ENCODE measurements around the gene RNGTT. TPM values are rescaled to one million over a fixed set of nuclear protein-coding genes. Genes with fewer than 3 reads are reported as not detected.

The RNGTT gene
- total and polyA plus RNA-seq, 8 donors = 1.8 to 31.6 (median 5.8) TPM

DNA sequence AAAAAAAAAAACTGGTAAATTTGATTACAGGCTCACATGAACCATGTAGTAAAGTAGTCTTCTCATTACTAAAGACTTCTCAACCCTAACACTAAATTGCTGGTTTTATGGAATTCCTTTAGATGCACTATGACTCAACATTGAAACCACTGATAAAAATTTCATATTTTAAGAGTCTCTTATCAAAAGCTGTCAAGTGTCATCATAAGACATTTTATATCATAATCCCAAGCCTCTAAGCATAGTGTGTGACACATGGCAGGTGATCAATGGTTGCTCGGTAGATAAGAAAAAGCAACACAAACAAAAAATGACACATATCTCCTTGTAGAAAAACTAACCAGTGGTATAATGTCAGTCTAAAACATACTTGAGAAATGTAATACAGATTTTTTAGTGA is 258.4 kb downstream of the RNGTT start:
- TF ChIP-seq POLR2AphosphoS5 (IDR thresholded peaks at IDR 0.05) (no peak), EP300 (IDR thresholded peaks at IDR 0.05) (no peak), POLR2A (IDR thresholded peaks at IDR 0.05) (no peak)
- TF ChIP-seq, protein P1, sequence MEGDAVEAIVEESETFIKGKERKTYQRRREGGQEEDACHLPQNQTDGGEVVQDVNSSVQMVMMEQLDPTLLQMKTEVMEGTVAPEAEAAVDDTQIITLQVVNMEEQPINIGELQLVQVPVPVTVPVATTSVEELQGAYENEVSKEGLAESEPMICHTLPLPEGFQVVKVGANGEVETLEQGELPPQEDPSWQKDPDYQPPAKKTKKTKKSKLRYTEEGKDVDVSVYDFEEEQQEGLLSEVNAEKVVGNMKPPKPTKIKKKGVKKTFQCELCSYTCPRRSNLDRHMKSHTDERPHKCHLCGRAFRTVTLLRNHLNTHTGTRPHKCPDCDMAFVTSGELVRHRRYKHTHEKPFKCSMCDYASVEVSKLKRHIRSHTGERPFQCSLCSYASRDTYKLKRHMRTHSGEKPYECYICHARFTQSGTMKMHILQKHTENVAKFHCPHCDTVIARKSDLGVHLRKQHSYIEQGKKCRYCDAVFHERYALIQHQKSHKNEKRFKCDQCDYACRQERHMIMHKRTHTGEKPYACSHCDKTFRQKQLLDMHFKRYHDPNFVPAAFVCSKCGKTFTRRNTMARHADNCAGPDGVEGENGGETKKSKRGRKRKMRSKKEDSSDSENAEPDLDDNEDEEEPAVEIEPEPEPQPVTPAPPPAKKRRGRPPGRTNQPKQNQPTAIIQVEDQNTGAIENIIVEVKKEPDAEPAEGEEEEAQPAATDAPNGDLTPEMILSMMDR (IDR thresholded peaks at IDR 0.05) = no peak
- Histone ChIP-seq H3K4me3 (no peak overlapping the region), H3K27ac (no peak overlapping the region), H3K27me3 (no peaks in the 10 kb centered on the region), H3K9me3 (no peaks in the 10 kb centered on the region), H3K36me3 (no peaks in the 10 kb centered on the region), H3K4me1 (no peaks in the 10 kb centered on the region)
- DNase-seq = no peak
- WGBS, 5 donors = 58 to 93% (median 68%) methylated on average over 1 of the region's 1 CpG
- intact Hi-C loops (cut with DNase I; ENCODE audit: low total_unique reads) = no loop called here

DNA sequence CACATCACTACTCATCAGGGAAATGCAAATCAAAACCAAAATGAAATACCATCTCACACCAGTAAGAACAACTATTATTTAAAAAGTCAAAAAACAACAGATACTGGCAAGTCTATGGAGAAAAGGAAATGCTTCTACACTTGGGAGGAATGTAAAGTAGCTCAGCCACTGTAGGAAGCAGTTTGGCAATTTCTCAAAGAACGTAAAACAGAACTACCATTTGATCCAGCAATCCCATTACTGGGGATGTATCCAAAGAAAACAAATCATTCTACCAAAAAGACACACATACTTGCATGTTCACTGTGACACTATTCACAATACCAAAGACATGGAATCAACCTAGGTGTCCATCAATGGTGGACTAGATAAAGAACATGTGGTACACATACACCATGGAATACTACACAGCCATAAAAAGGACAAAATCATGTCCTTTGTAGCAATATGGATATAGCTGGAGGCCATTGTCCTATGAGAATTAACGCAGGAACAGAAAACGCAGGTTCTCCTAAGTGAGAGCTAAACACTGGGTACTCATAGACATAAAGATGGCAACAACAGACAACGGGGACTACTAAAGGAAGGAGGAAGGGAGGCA is 260.4 kb downstream of the RNGTT start:
- no peaks in the 10 kb centered on the region for H3K27me3 ChIP-seq
- no peak overlapping the region for H3K27ac ChIP-seq
- no peaks in the 10 kb centered on the region for H3K4me1 ChIP-seq
- no peak overlapping the region for H3K4me3 ChIP-seq
- intact Hi-C loops (cut with DNase I; ENCODE audit: low total_unique reads) = no loop called here
- DNase-seq = no peak
- WGBS, 5 donors = 86 to 98% (median 95%) methylated on average over 4 of the region's 4 CpGs
- no peaks in the 10 kb centered on the region for H3K9me3 ChIP-seq
- H3K36me3 ChIP-seq = no peaks in the 10 kb centered on the region
- TF ChIP-seq EP300 (IDR thresholded peaks at IDR 0.05) (no peak), POLR2AphosphoS5 (IDR thresholded peaks at IDR 0.05) (no peak), POLR2A (IDR thresholded peaks at IDR 0.05) (no peak)
- TF ChIP-seq, protein P1 (IDR thresholded peaks at IDR 0.05) = no peak

DNA sequence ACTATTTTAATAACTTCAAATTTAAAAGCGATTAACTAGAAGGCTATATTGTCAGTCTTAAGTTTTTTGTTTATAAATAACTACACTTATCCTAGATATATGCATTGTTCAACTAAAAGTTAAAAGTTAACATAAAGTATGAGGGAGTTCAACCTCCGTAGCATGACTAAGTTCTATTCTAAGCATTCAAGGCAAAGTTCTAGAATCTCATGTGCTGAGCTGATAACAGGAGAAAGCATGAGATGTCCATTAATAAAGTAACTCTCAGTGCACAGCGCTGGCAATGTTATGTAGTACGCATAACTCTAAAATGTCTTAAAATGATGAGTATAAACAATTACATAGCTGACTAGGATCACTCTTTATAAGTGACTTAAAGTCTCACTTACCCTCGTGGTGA is 264.8 kb downstream of the RNGTT start:
- no peak for TF ChIP-seq POLR2A (IDR thresholded peaks at IDR 0.05)
- TF ChIP-seq, protein P1 (IDR thresholded peaks at IDR 0.05) = no peak
- no peak for TF ChIP-seq POLR2AphosphoS5 (IDR thresholded peaks at IDR 0.05)
- TF ChIP-seq EP300 (IDR thresholded peaks at IDR 0.05) = no peak
- intact Hi-C loops (cut with DNase I; ENCODE audit: low total_unique reads) = no loop called here
- Histone ChIP-seq H3K36me3 (no peaks in the 10 kb centered on the region), H3K27me3 (no peaks in the 10 kb centered on the region), H3K4me1 (no peaks in the 10 kb centered on the region), H3K9me3 (peaks cover 0 to 6% (median 0%) of the 10 kb centered on the region in 4 donors), H3K4me3 (no peak overlapping the region), H3K27ac (no peak overlapping the region)
- 87 to 95% (median 91%) methylated on average over 5 of the region's 5 CpGs for WGBS, 5 donors
- no peak for DNase-seq

DNA sequence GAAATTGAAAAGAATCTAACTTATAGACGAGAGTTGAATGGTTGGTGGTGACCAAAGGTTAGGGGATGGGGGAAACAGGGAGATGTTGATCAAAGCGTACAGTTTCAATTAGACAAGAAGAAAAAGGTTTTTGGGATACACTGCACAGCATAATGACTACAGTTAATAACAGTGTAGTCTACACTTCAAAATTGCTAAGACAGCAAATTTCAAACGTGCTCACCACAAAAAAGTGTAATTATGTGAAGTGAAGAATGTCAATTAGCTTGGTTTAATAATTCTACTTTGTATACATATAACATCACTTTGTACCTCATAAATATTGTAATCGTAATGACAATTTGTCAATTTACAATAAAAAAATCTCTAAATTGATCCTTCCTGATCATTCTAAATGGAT is 267.5 kb downstream of the RNGTT start:
- Histone ChIP-seq H3K27ac (no peak overlapping the region), H3K36me3 (no peaks in the 10 kb centered on the region), H3K27me3 (no peaks in the 10 kb centered on the region), H3K4me3 (no peak overlapping the region), H3K9me3 (peaks cover 0 to 6% (median 0%) of the 10 kb centered on the region in 4 donors), H3K4me1 (no peaks in the 10 kb centered on the region)
- WGBS, 5 donors = 92 to 96% (median 95%) methylated on average over 4 of the region's 4 CpGs
- intact Hi-C loops (cut with DNase I; ENCODE audit: low total_unique reads) = no loop called here
- DNase-seq = no peak
- TF ChIP-seq POLR2A (IDR thresholded peaks at IDR 0.05) (no peak), EP300 (IDR thresholded peaks at IDR 0.05) (no peak), POLR2AphosphoS5 (IDR thresholded peaks at IDR 0.05) (no peak)
- TF ChIP-seq, protein P1 (IDR thresholded peaks at IDR 0.05) = no peak
